ENCODE data around the gene PLCB1.

- TF ChIP-seq TARDBP (IDR thresholded peaks at IDR 0.05; ENCODE audit: borderline replicate concordance): no peak
- TF ChIP-seq, protein P1, sequence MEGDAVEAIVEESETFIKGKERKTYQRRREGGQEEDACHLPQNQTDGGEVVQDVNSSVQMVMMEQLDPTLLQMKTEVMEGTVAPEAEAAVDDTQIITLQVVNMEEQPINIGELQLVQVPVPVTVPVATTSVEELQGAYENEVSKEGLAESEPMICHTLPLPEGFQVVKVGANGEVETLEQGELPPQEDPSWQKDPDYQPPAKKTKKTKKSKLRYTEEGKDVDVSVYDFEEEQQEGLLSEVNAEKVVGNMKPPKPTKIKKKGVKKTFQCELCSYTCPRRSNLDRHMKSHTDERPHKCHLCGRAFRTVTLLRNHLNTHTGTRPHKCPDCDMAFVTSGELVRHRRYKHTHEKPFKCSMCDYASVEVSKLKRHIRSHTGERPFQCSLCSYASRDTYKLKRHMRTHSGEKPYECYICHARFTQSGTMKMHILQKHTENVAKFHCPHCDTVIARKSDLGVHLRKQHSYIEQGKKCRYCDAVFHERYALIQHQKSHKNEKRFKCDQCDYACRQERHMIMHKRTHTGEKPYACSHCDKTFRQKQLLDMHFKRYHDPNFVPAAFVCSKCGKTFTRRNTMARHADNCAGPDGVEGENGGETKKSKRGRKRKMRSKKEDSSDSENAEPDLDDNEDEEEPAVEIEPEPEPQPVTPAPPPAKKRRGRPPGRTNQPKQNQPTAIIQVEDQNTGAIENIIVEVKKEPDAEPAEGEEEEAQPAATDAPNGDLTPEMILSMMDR (IDR thresholded peaks at IDR 0.05 in 2 of 3, conservative IDR thresholded peaks at IDR 0.05 in 1 of 3; ENCODE audit: control insufficient read depth in 2 of 3, extremely low read depth in 1 of 3, insufficient read depth in 1 of 3, low read depth in 3 of 3, low read length in 3 of 3): no peak
- TF ChIP-seq POLR2AphosphoS5 (IDR thresholded peaks at IDR 0.05; ENCODE audit: low read length): no peak
- no peak for TF ChIP-seq KDM1A (IDR thresholded peaks at IDR 0.05; ENCODE audit: borderline replicate concordance)
- TF ChIP-seq, protein P2, sequence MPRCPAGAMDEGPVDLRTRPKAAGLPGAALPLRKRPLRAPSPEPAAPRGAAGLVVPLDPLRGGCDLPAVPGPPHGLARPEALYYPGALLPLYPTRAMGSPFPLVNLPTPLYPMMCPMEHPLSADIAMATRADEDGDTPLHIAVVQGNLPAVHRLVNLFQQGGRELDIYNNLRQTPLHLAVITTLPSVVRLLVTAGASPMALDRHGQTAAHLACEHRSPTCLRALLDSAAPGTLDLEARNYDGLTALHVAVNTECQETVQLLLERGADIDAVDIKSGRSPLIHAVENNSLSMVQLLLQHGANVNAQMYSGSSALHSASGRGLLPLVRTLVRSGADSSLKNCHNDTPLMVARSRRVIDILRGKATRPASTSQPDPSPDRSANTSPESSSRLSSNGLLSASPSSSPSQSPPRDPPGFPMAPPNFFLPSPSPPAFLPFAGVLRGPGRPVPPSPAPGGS (IDR thresholded peaks at IDR 0.05; ENCODE audit: borderline replicate concordance, insufficient read depth, low read depth, low read length, poor library complexity, severe bottlenecking): no peak
- no peak for TF ChIP-seq EP300 (IDR thresholded peaks at IDR 0.05; ENCODE audit: borderline replicate concordance in 1 of 2, control insufficient read depth in 1 of 2, low read depth in 2 of 2, low read length in 2 of 2)
- TF ChIP-seq MAX (IDR thresholded peaks at IDR 0.05; ENCODE audit: low read depth, low read length): no peak
- no peak for TF ChIP-seq CREB1 (IDR thresholded peaks at IDR 0.05; ENCODE audit: low read depth)
- no peak for TF ChIP-seq REST (IDR thresholded peaks at IDR 0.05; ENCODE audit: low read depth, low read length)
- no peak for TF ChIP-seq POLR2A (IDR thresholded peaks at IDR 0.05; ENCODE audit: low read depth, low read length)
- TF ChIP-seq CBX5 (IDR thresholded peaks at IDR 0.05; ENCODE audit: low read depth): no peak
These were observed 522.4 kb downstream of the PLCB1 start for GRCh38 chr20:8654486-8654885.
